Measurements from ENCODE around the gene CBX2. TPM values are rescaled to one million over a fixed set of nuclear protein-coding genes. Genes with fewer than 3 reads are reported as not detected.

CBX2 gene
- total and polyA plus RNA-seq, 2 of the 4 experiments (the other 2 are of a cell fraction) = 2.0 to 3.2 TPM

DNA sequence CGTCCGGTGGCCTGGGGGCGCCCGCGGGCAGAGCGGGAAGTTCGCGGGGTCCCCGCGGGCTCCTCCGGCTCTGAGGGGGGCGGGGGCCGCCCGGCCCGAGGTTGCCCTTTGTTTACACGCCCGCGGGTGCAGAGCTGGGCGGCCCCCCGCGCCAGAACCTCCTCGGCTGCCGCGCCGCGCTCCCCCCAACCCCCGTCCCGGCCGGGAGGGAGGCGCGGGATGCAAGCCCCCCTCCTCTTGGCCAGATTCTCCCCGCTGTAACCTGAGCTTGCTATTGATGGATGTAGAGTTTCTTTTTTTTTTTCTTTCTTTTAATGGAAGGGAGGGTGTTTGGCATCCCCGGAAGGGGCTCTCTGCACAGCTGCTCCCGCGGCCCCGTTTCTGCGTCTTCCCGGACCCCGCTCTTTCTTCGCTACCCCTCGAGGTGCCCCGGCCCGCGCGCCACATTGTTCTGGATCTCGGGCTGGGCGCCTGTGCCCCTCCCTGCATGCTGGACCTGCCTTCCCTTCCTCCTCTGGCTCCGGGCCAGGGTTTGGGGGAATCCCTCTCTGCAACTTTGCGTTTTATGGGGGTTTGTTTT, 646 bp downstream of the CBX2 start:
- Histone ChIP-seq H4K20me1 (ENCODE audit: insufficient read depth, low read length) (peaks cover 3% of the 10 kb centered on the region; the same call in 1 of the 2 replicates), H2AK5ac (ENCODE audit: low read depth, low read length) (no peak overlapping the region), H3K27me3 (ENCODE audit: control insufficient read depth, insufficient read depth, low read length) (peaks cover 36% of the 10 kb centered on the region), H3K27ac (ENCODE audit: insufficient read depth, low read length) (no peak overlapping the region; the same call in 1 of the 2 replicates), H4K91ac (ENCODE audit: insufficient read depth, low read depth, low read length) (no peak overlapping the region), H3K4me2 (ENCODE audit: low read depth, low read length) (peak overlapping the region; percentile 66), H3K36me3 (ENCODE audit: control insufficient read depth, insufficient read depth, low read length) (no peaks in the 10 kb centered on the region), H3K9ac (ENCODE audit: low read depth, low read length) (peak overlapping the region; percentile 4; the same call in 1 of the 2 replicates), H3K14ac (replicated peaks; ENCODE audit: low read depth, low read length) (no peak overlapping the region), H3K18ac (ENCODE audit: low read depth, low read length) (no peak overlapping the region), H4K5ac (ENCODE audit: low read depth, low read length) (no peak overlapping the region), H3K4me3 (ENCODE audit: insufficient read depth, low read depth, low read length) (peak overlapping the region; percentile 83), H2BK120ac (ENCODE audit: low read depth, low read length) (no peak overlapping the region), H3K4ac (ENCODE audit: low read depth, low read length) (0 out of 2 replicates have a peak overlapping the region, but pooled peaks have one; percentile 0), H3K9me1 (ENCODE audit: insufficient read depth, low read length) (no peaks in the 10 kb centered on the region), H2BK20ac (ENCODE audit: low read depth, low read length) (no peak overlapping the region), H2AK9ac (replicated peaks; ENCODE audit: low read depth, low read length, poor library complexity) (peak overlapping the region; percentile 80), H3K56ac (ENCODE audit: extremely low read depth, insufficient read depth, low read length) (no peak overlapping the region), H3K4me1 (ENCODE audit: control insufficient read depth, insufficient read depth, low read length) (peaks cover 3% of the 10 kb centered on the region; the same call in 1 of the 2 replicates), H2BK5ac (ENCODE audit: low read depth, low read length, poor library complexity, severe bottlenecking) (no peak overlapping the region), H3K79me1 (ENCODE audit: low read depth in 1 of 2, low read length in 2 of 2) (no peaks in the 10 kb centered on the region; a peak in 1 of 4 replicates), H3K23ac (ENCODE audit: low read depth, low read length) (no peak overlapping the region), H3K9me3 (ENCODE audit: control insufficient read depth, insufficient read depth, low read length) (0 out of 2 replicates have a peak, but pooled peaks cover 3% of the 10 kb centered on the region), H4K8ac (ENCODE audit: low read depth in 2 of 2, low read length in 2 of 2) (no peak overlapping the region), H2BK15ac (ENCODE audit: low read depth, low read length) (no peak overlapping the region), H2AFZ (replicated peaks; ENCODE audit: low read length, poor library complexity) (peak overlapping the region; percentile 95)
- ChIA-PET POLR2A (ENCODE audit: unreplicated experiment) (no interaction called here), CTCF (interaction anchor here (0.6 kb wide), 1 partner anchor 257 kb away, joined by 5 read pairs; no protein-coding TSS in a partner anchor)
- intact Hi-C loops (cut with micrococcal nuclease) = no loop called here
- no peak; the same call in none of the 2 replicates for ATAC-seq (ENCODE audit: low read depth)
- no peak for DNase-seq
- no TSS peak for BruUV-seq (replicated peaks)
- TF ChIP-seq MXI1 (IDR thresholded peaks at IDR 0.05; ENCODE audit: borderline replicate concordance, low read depth, low read length) (no peak), CHD1 (IDR thresholded peaks at IDR 0.05; ENCODE audit: low read depth, low read length) (no peak), MAFK (IDR thresholded peaks at IDR 0.05; ENCODE audit: low read depth, low read length) (no peak), NFE2L2 (IDR thresholded peaks at IDR 0.05; ENCODE audit: low read depth, low read length) (no peak), RCOR1 (IDR thresholded peaks at IDR 0.05; ENCODE audit: insufficient replicate concordance, low read length) (no peak), CEBPB (IDR thresholded peaks at IDR 0.05; ENCODE audit: low read depth, low read length) (no peak), BHLHE40 (IDR thresholded peaks at IDR 0.05; ENCODE audit: low read depth, low read length) (no peak), SMC3 (IDR thresholded peaks at IDR 0.05; ENCODE audit: low read depth, low read length) (no peak), RAD21 (IDR thresholded peaks at IDR 0.05; ENCODE audit: low read length) (no peak), POLR2A (IDR thresholded peaks at IDR 0.05; ENCODE audit: low read depth, low read length) (no peak), RFX5 (IDR thresholded peaks at IDR 0.05; ENCODE audit: low read depth, low read length) (no peak), FOS (IDR thresholded peaks at IDR 0.05; ENCODE audit: low read depth, low read length) (no peak), MAZ (IDR thresholded peaks at IDR 0.05; ENCODE audit: borderline replicate concordance, low read depth, low read length) (no peak)
- TF ChIP-seq, protein P1, sequence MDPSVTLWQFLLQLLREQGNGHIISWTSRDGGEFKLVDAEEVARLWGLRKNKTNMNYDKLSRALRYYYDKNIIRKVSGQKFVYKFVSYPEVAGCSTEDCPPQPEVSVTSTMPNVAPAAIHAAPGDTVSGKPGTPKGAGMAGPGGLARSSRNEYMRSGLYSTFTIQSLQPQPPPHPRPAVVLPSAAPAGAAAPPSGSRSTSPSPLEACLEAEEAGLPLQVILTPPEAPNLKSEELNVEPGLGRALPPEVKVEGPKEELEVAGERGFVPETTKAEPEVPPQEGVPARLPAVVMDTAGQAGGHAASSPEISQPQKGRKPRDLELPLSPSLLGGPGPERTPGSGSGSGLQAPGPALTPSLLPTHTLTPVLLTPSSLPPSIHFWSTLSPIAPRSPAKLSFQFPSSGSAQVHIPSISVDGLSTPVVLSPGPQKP (IDR thresholded peaks at IDR 0.05; ENCODE audit: borderline replicate concordance, low read depth, low read length) = no peak
- TF ChIP-seq, protein P2, sequence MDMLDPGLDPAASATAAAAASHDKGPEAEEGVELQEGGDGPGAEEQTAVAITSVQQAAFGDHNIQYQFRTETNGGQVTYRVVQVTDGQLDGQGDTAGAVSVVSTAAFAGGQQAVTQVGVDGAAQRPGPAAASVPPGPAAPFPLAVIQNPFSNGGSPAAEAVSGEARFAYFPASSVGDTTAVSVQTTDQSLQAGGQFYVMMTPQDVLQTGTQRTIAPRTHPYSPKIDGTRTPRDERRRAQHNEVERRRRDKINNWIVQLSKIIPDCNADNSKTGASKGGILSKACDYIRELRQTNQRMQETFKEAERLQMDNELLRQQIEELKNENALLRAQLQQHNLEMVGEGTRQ (IDR thresholded peaks at IDR 0.05; ENCODE audit: low read depth, low read length) = no peak
- TF ChIP-seq, protein P3, sequence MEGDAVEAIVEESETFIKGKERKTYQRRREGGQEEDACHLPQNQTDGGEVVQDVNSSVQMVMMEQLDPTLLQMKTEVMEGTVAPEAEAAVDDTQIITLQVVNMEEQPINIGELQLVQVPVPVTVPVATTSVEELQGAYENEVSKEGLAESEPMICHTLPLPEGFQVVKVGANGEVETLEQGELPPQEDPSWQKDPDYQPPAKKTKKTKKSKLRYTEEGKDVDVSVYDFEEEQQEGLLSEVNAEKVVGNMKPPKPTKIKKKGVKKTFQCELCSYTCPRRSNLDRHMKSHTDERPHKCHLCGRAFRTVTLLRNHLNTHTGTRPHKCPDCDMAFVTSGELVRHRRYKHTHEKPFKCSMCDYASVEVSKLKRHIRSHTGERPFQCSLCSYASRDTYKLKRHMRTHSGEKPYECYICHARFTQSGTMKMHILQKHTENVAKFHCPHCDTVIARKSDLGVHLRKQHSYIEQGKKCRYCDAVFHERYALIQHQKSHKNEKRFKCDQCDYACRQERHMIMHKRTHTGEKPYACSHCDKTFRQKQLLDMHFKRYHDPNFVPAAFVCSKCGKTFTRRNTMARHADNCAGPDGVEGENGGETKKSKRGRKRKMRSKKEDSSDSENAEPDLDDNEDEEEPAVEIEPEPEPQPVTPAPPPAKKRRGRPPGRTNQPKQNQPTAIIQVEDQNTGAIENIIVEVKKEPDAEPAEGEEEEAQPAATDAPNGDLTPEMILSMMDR (conservative IDR thresholded peaks at IDR 0.05; ENCODE audit: low read depth, low read length) = no peak
- 2% methylated on average over 8 of the region's 49 CpGs; no CpG with 5 or more reads in 1 of the 2 experiments for WGBS, 2 experiments (ENCODE audit: extremely low coverage in 2 of 2, insufficient read length in 1 of 2)
- dilution Hi-C loops (cut with HindIII; ENCODE audit: low sequenced_read_pairs, unreplicated experiment) = no loop called here
- in situ Hi-C loops (cut with MboI; ENCODE audit: low sequenced_read_pairs) = no loop called here
